Esophagus squamous epithelium (tissue), 4 donors: ENCODE results near the gene SUCLG2.

Source experiments
- POLR2A ChIP-seq, 4 donors: fragments of 450-650 bp; IDR thresholded peaks; one replicate each; pipeline ENCODE4 v1.6.1; 2017; ENCODE audit warnings: antibody characterized with exemption in 4 of 4, mild to moderate bottlenecking in 4 of 4, moderate library complexity in 3 of 4
- TF ChIP-seq, protein P1 (sequence below), 6 experiments: fragments of 450-650 bp in 4 of 6; fragments of 200-600 bp in 2 of 6; sonication (generic) in 2 of 6; IDR thresholded peaks; one replicate each; pipeline ENCODE4 v1.5.1; 2016 to 2019; ENCODE audit warnings: antibody characterized with exemption in 6 of 6, mild to moderate bottlenecking in 4 of 6, moderate library complexity in 4 of 6

DNA sequence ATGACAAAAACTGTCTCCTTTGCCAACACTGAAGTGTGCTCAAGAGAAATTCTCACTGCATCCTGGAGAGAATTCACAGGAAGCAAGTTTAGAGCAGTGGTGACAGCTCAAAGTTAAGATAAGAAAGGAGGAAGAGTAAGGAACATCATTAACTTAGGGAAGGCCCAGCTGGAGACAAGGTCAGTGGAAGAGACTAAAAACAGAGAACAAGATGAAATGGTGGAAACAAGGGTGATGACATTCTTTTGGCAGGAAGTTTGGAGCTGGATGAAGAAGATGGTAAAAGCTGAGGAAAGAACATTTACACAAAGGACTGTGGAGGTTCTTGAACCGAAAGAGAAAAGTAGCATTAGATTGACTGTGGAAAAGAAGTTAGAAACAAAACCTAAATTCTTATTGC lies 6.7 kb upstream of the SUCLG2 start:
- TF ChIP-seq, protein P1, sequence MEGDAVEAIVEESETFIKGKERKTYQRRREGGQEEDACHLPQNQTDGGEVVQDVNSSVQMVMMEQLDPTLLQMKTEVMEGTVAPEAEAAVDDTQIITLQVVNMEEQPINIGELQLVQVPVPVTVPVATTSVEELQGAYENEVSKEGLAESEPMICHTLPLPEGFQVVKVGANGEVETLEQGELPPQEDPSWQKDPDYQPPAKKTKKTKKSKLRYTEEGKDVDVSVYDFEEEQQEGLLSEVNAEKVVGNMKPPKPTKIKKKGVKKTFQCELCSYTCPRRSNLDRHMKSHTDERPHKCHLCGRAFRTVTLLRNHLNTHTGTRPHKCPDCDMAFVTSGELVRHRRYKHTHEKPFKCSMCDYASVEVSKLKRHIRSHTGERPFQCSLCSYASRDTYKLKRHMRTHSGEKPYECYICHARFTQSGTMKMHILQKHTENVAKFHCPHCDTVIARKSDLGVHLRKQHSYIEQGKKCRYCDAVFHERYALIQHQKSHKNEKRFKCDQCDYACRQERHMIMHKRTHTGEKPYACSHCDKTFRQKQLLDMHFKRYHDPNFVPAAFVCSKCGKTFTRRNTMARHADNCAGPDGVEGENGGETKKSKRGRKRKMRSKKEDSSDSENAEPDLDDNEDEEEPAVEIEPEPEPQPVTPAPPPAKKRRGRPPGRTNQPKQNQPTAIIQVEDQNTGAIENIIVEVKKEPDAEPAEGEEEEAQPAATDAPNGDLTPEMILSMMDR (IDR thresholded peaks at IDR 0.05) = no peak
- no peak for TF ChIP-seq POLR2A (IDR thresholded peaks at IDR 0.05)
